Fibroblast of lung (primary cell): Measurements from ENCODE around the gene CEMP1.

Experiments
- EZH2 ChIP-seq: IDR thresholded peaks from 2 replicates; pipeline ENCODE4 v1.5.1; 2012; ENCODE audit warnings: low read length, control low read depth, mild to moderate bottlenecking; ENCODE audit errors: missing control alignments
- TF ChIP-seq, protein P1 (sequence below), 2 donors: IDR thresholded peaks in 1 of 2; conservative IDR thresholded peaks in 1 of 2; 1 replicate in 1 of 2; 2 replicates in 1 of 2; pipeline ENCODE4 v1.5.1; 2011 to 2012; ENCODE audit warnings: low read length in 2 of 2, control low read depth in 1 of 2, inconsistent platforms in 1 of 2, low read depth in 1 of 2, mild to moderate bottlenecking in 1 of 2

GRCh38 chr16:2497116-2497630 lies 34.0 kb downstream of the CEMP1 start:
- TF ChIP-seq, protein P1, sequence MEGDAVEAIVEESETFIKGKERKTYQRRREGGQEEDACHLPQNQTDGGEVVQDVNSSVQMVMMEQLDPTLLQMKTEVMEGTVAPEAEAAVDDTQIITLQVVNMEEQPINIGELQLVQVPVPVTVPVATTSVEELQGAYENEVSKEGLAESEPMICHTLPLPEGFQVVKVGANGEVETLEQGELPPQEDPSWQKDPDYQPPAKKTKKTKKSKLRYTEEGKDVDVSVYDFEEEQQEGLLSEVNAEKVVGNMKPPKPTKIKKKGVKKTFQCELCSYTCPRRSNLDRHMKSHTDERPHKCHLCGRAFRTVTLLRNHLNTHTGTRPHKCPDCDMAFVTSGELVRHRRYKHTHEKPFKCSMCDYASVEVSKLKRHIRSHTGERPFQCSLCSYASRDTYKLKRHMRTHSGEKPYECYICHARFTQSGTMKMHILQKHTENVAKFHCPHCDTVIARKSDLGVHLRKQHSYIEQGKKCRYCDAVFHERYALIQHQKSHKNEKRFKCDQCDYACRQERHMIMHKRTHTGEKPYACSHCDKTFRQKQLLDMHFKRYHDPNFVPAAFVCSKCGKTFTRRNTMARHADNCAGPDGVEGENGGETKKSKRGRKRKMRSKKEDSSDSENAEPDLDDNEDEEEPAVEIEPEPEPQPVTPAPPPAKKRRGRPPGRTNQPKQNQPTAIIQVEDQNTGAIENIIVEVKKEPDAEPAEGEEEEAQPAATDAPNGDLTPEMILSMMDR (conservative IDR thresholded peaks at IDR 0.05 in 1 of 2, IDR thresholded peaks at IDR 0.05 in 1 of 2; ENCODE audit: low read depth in 1 of 2, low read length in 2 of 2) = no peak
- TF ChIP-seq EZH2 = no peak
